CD4-positive, alpha-beta T cell (primary cell): ENCODE data around the gene SLC1A2. TPM values are rescaled to one million over a fixed set of nuclear protein-coding genes. Genes with fewer than 3 reads are reported as not detected.

Experiments used
- ATAC-seq: fragments of 200-7000 bp; cut with Tn5 transposase; one replicate; pipeline ENCODE4 v1.10.0; 2022; ENCODE audit warnings: mild to moderate bottlenecking; ENCODE audit not compliant: poor library complexity
- CTCF ChIA-PET: fragments of 350-600 bp; sonication (Branson Sonifier 250); formaldehyde crosslinking; loops from one replicate; lab custom pipeline; 2021; ENCODE audit warnings: antibody characterized with exemption, inconsistent platforms; lab: Charles Lee
- POLR2A ChIA-PET: fragments of 350-600 bp; sonication (Branson Sonifier 250); formaldehyde crosslinking; loops from one replicate; lab custom pipeline; 2021; ENCODE audit warnings: antibody characterized with exemption, inconsistent platforms; lab: Charles Lee
- DNase-seq, 14 experiments: peaks; one replicate each; pipeline ENCODE4 v3.0.0-alpha.2; 2013 to 2020; ENCODE audit warnings: mixed read lengths in 2 of 14
- H3K27ac ChIP-seq, 2 donors: one replicate each; pipeline versions ENCODE4 v1.5.1 to v1.7.0; 2013; ENCODE audit warnings: low read length in 2 of 2, low read depth in 1 of 2, mild to moderate bottlenecking in 1 of 2
- H3K27me3 ChIP-seq, 2 experiments: 1 replicate in 1 of 2; 2 replicates in 1 of 2; pipeline versions ENCODE4 v1.6.1 to v1.7.0; 2013; ENCODE audit warnings: low read length in 2 of 2, control low read depth in 1 of 2, mild to moderate bottlenecking in 1 of 2, moderate library complexity in 1 of 2; ENCODE audit not compliant: insufficient read depth in 2 of 2, control insufficient read depth in 1 of 2
- H3K36me3 ChIP-seq: one replicate; pipeline ENCODE4 v1.6.1; 2013; ENCODE audit warnings: low read length, control low read depth; ENCODE audit not compliant: insufficient read depth
- H3K4me1 ChIP-seq: one replicate; pipeline ENCODE4 v1.6.1; 2013; ENCODE audit warnings: low read length, control low read depth; ENCODE audit not compliant: insufficient read depth
- H3K4me3 ChIP-seq: one replicate; pipeline ENCODE4 v1.5.1; 2013; ENCODE audit warnings: mild to moderate bottlenecking, low read length, moderate library complexity
- H3K9me3 ChIP-seq, 2 experiments: 1 replicate in 1 of 2; 2 replicates in 1 of 2; pipeline versions ENCODE4 v1.6.1 to v1.7.0; 2013; ENCODE audit warnings: low read length in 2 of 2, mild to moderate bottlenecking in 2 of 2, control low read depth in 1 of 2, moderate library complexity in 1 of 2; ENCODE audit not compliant: control insufficient read depth in 1 of 2, insufficient read depth in 1 of 2
- H3K27ac Mint-ChIP-seq: one replicate; pipeline ENCODE4 v1.8.0; 2020; ENCODE audit warnings: mixed read lengths
- H3K27me3 Mint-ChIP-seq: one replicate; pipeline ENCODE4 v1.8.0; 2021; ENCODE audit warnings: mixed read lengths
- H3K36me3 Mint-ChIP-seq: one replicate; pipeline ENCODE4 v1.8.0; 2021; ENCODE audit warnings: low read depth, mixed read lengths
- H3K4me1 Mint-ChIP-seq: one replicate; pipeline ENCODE4 v1.8.0; 2021; ENCODE audit warnings: low read depth, mixed read lengths
- H3K4me3 Mint-ChIP-seq: one replicate; pipeline ENCODE4 v1.8.0; 2020; ENCODE audit warnings: mild to moderate bottlenecking, mixed read lengths
- H3K9me3 Mint-ChIP-seq: one replicate; pipeline ENCODE4 v1.8.0; 2020; ENCODE audit warnings: mixed read lengths
- CTCF ChIP-seq: fragments of 200-600 bp; IDR thresholded peaks from one replicate; pipeline ENCODE4 v1.8.0; 2022; ENCODE audit warnings: antibody characterized with exemption, mild to moderate bottlenecking
- intact Hi-C, 2 experiments: fragments of 100-400 bp; cut with DNase I in 1 of 2; cut with micrococcal nuclease in 1 of 2; formaldehyde crosslinking; loops; one replicate each; pipeline versions ENCODE4 v1.15.1 to v1.9.0; 2023 to 2025; cut with DNase I, micrococcal nuclease
- total RNA-seq, 174 experiments: library from RNA in 2 of 174; stranded (reverse) in 2 of 174; gene quantifications; one replicate each; pipeline ENCODE4 v1.2.3 and lab custom pipeline; 2021 to 2026

Gene SLC1A2
- total RNA-seq, 2 experiments from 2014 or later: not detected

GRCh38 chr11:35337914-35338305, 81.4 kb downstream of the SLC1A2 start:
- Histone ChIP-seq H3K27ac (no peak overlapping the region), H3K9me3 (peaks cover 0 to 5% of the 10 kb centered on the region in 2 experiments), H3K27me3 (no peaks in the 10 kb centered on the region), H3K4me1 (peaks cover 11% of the 10 kb centered on the region), H3K4me3 (no peak overlapping the region), H3K36me3 (no peaks in the 10 kb centered on the region)
- Mint-ChIP-seq H3K9me3 (peaks cover 2% of the 10 kb centered on the region), H3K4me3 (no peak overlapping the region), H3K27me3 (no peaks in the 10 kb centered on the region), H3K4me1 (peaks cover 23% of the 10 kb centered on the region), H3K27ac (no peak overlapping the region), H3K36me3 (peaks cover under 1% of the 10 kb centered on the region)
- ATAC-seq: no peak
- CTCF ChIA-PET: no interaction called here
- no peak for DNase-seq
- intact Hi-C loops: no loop called here
- POLR2A ChIA-PET: no interaction called here
- TF ChIP-seq CTCF: no peak

- TF ChIP-seq CTCF: no peak
- H3K4me3 ChIP-seq: no peak overlapping the region
- Mint-ChIP-seq H3K9me3 (peaks cover 2% of the 10 kb centered on the region), H3K4me3 (no peak overlapping the region), H3K4me1 (peaks cover 23% of the 10 kb centered on the region), H3K27ac (no peak overlapping the region), H3K27me3 (no peaks in the 10 kb centered on the region), H3K36me3 (peaks cover 4% of the 10 kb centered on the region)
- ATAC-seq (no peak), DNase-seq (peak in 2 of 14 experiments; percentile 39 to 61)
- H3K9me3 ChIP-seq: peaks cover 0 to 5% of the 10 kb centered on the region in 2 experiments
- POLR2A ChIA-PET: interaction anchor here (1.2 kb wide), 1 partner anchor 31 kb away, joined by 3 read pairs; no protein-coding TSS in a partner anchor
- H3K27ac ChIP-seq: no peak overlapping the region
- peaks cover 11% of the 10 kb centered on the region for H3K4me1 ChIP-seq
- CTCF ChIA-PET: interaction anchor here (0.5 to 3.0 kb wide), 2 partner anchors 12 to 174 kb away, joined by 3 to 9 read pairs; no protein-coding TSS in a partner anchor
- intact Hi-C loops: no loop called here
- H3K27me3 ChIP-seq: no peaks in the 10 kb centered on the region
- no peaks in the 10 kb centered on the region for H3K36me3 ChIP-seq
These were observed 82.0 kb downstream of the SLC1A2 start for GRCh38 chr11:35337136-35337913.

- Mint-ChIP-seq H3K4me1 (peaks cover 23% of the 10 kb centered on the region), H3K27me3 (no peaks in the 10 kb centered on the region), H3K9me3 (peaks cover 2% of the 10 kb centered on the region), H3K4me3 (no peak overlapping the region), H3K36me3 (peaks cover 4% of the 10 kb centered on the region), H3K27ac (no peak overlapping the region)
- DNase-seq (no peak), ATAC-seq (no peak)
- TF ChIP-seq CTCF: no peak
- intact Hi-C loops: no loop called here
- H3K9me3 ChIP-seq: peaks cover 0 to 5% of the 10 kb centered on the region in 2 experiments
- CTCF ChIA-PET: interaction anchor here (3.0 kb wide), 1 partner anchor 13 kb away, joined by 9 read pairs; no protein-coding TSS in a partner anchor
- H3K27ac ChIP-seq: no peak overlapping the region
- no peaks in the 10 kb centered on the region for H3K36me3 ChIP-seq
- no peak overlapping the region for H3K4me3 ChIP-seq
- POLR2A ChIA-PET: interaction anchor here (1.2 kb wide), 1 partner anchor 32 kb away, joined by 3 read pairs; no protein-coding TSS in a partner anchor
- H3K4me1 ChIP-seq: peaks cover 17% of the 10 kb centered on the region
- no peaks in the 10 kb centered on the region for H3K27me3 ChIP-seq
These were observed 82.6 kb downstream of the SLC1A2 start for GRCh38 chr11:35336726-35337125.
